GM10266 (cell line): Measurements from ENCODE around the gene RAB8A.

Source experiments
- DNase-seq: peaks from one replicate; pipeline ENCODE4 v3.0.0; 2012; ENCODE audit errors: extremely low spot score
- TF ChIP-seq, protein P1 (sequence below): IDR thresholded peaks from 2 replicates; pipeline ENCODE4 v1.5.1; 2012; ENCODE audit warnings: mild to moderate bottlenecking, low read depth; ENCODE audit not compliant: control insufficient read depth, insufficient read depth; ENCODE audit errors: missing control alignments

The RAB8A gene

DNA sequence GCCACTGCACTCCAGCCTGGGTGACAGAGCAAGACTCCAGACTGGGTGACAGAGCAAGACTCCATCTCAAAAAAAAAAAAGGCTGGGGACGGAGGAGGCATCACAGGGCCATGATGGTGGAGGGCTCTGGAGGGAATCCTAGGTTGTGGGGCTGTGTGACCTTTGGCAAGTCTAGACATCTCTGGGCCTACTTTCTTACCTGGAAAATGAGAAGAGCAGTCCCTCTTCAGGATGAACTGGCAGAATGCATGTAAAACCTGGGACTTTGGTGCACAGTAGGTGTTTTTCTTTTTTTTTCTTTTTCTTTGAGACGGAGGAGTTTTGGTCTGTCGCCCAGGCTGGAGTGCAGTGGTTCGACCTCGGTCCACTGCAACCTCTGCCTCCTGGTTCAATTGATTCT lies 48.0 kb downstream of the RAB8A start:
- DNase-seq = no peak
- TF ChIP-seq, protein P1, sequence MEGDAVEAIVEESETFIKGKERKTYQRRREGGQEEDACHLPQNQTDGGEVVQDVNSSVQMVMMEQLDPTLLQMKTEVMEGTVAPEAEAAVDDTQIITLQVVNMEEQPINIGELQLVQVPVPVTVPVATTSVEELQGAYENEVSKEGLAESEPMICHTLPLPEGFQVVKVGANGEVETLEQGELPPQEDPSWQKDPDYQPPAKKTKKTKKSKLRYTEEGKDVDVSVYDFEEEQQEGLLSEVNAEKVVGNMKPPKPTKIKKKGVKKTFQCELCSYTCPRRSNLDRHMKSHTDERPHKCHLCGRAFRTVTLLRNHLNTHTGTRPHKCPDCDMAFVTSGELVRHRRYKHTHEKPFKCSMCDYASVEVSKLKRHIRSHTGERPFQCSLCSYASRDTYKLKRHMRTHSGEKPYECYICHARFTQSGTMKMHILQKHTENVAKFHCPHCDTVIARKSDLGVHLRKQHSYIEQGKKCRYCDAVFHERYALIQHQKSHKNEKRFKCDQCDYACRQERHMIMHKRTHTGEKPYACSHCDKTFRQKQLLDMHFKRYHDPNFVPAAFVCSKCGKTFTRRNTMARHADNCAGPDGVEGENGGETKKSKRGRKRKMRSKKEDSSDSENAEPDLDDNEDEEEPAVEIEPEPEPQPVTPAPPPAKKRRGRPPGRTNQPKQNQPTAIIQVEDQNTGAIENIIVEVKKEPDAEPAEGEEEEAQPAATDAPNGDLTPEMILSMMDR = no peak

DNA sequence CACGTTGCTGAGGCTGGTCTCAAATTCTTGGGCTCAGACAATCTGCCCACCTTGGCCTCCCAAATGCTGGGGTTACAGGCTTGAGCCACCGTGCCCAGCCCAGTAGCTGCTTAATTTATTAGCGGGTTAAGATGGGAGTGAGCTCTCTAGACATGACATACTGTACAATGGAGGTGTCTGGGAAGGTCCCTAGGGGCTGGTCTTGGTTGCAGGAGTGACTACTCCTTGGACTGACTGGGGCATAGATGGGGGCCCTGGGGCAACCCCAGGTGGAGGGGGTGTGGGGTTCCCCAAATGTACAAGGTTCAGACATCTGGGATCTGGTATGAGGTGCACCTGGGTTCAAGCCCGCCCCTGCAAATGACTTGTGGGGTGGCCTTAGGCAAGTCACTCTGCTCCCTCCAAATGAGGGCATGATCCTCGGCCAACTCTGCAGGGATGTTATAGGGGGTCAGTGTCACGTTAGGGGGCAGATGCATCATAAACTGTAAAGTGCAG lies 48.8 kb downstream of the RAB8A start:
- TF ChIP-seq, protein P1 = no peak
- DNase-seq = no peak

DNA sequence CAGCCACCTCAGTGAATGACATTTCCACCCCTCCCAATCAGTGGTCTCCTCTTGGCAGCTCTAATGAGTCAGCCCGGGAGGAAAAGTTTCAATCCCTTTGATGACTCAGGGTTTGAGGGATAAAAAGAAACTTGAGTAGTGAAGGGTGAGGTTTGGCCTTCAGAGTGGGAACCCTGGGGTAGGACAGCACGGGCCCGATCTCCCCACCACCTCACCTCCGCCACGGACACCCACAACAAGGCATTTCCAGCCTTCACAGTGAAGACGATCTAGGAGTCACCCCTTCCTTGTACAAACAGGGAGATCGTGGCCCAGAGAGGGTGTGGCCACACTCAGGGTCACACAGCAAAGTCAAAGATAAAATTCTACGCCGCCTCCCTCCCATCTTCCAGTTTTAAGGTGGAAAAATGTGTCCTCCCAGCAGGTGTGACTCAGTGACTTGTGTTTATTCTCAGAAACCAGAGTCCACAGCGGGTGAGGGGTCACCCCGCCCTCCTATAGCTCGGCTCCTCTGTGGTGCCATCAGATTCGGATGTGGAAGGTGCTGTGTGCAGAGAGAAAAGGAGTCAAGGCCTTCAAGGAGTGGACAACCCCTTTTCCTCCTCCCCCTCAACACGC lies 49.4 kb downstream of the RAB8A start:
- TF ChIP-seq, protein P1 = no peak
- no peak for DNase-seq

DNA sequence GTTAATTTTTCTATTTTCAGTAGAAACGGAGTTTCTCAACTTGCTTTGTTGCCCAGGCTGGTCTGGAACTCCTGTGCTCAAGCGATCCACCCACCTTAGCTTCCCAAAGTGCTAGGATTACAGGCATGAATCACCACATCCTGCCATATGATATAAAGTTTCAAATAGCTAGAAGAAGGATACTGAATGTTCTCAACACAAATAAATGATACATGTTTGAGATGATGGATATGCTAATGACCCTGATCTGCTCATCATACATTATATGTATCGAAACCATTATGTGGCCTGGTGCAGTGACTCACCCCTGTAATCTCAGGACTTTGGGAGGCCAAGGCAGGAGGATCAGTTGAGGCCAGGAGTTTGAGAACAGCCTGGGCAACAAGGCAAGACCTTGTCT lies 50.2 kb downstream of the RAB8A start:
- no peak for DNase-seq

DNA sequence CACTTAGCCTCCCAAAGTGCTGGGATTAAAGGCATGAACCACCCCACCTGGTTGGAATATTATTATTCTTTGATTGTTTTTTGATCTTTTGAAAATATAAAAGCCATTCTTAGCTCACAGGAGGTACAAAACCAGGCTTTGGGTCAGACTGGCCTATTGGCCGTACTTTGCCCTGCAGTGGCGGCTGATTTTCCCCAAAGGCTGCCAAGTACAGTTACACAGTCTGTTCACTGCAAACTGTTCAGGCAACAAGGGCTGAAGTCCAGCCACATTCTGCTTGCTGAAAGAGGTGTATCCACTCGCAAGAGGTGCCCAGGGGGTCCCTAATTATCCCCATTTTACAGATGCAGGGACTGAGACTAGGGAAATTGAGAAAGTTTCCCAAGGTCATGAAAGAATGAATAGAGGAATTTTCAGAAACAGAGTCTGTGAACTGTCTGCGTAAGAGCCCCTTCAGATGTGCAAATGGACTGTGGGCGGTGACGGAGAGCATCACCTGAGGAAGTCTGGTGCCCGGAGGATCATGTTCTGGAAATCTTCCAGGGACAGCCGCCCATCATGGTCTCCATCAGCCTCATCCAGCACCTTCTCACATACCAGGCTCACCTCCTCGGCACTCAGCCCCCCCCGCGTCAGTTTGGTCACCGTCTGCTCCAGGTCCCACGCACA lies 52.7 kb downstream of the RAB8A start:
- DNase-seq = no peak
- TF ChIP-seq, protein P1 = no peak

More for the DNA sequence above, 50.2 kb downstream of the RAB8A start:
- TF ChIP-seq, protein P1 = no peak

DNA sequence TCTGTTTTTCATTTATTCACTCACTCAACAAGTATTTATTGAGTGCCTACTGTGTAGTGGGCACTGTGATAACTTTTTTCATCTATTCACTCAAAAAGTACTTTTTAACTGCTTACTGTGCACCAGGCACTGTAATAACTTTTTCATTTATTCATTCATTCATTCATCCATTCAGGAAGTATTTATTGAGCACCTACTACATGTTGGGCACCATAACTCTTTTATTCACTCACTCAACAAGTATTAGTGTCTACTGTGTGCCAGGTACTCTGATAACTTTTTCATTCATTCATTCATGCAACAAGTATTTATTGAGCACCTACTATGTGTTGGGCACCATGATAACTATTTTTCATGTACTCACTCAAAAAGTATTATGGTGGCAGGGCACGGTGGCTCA lies 54.7 kb downstream of the RAB8A start:
- no peak for DNase-seq
- TF ChIP-seq, protein P1 = no peak

DNA sequence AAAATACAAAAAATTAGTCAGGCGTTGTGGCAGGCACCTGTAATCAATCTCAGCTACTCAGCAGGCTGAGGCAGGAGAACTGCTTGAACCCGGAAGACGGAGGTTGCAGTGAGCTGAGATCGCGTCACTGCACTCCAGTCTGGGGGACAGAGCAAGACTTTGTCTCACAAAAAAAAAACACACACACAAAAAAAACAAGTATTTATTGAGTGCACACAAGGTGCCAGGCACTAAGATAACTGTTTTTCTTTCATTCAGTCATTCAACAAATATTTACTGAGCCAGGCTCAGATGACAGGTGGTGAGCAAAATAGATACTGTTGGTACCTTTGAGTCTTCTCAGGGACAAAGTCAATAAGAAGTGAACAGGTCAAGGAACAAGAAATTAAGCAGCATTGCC lies 55.4 kb downstream of the RAB8A start:
- TF ChIP-seq, protein P1 = no peak
- no peak for DNase-seq
